K562 treated with DMSO at 1 percent for 12 hours (cell line): ENCODE measurements around the gene PGRMC1. TPM values are rescaled to one million over a fixed set of nuclear protein-coding genes. Genes with fewer than 3 reads are reported as not detected.

Experiments used
- total RNA-seq: library from RNA; unstranded; fragments of 300-600 nt; gene quantifications from 2 replicates; pipeline ENCODE4 v1.2.3, GENCODE V29; 2022; ENCODE audit not compliant: insufficient read depth

The PGRMC1 gene
- 69.5 and 116 TPM in 2 replicates for total RNA-seq

DNA sequence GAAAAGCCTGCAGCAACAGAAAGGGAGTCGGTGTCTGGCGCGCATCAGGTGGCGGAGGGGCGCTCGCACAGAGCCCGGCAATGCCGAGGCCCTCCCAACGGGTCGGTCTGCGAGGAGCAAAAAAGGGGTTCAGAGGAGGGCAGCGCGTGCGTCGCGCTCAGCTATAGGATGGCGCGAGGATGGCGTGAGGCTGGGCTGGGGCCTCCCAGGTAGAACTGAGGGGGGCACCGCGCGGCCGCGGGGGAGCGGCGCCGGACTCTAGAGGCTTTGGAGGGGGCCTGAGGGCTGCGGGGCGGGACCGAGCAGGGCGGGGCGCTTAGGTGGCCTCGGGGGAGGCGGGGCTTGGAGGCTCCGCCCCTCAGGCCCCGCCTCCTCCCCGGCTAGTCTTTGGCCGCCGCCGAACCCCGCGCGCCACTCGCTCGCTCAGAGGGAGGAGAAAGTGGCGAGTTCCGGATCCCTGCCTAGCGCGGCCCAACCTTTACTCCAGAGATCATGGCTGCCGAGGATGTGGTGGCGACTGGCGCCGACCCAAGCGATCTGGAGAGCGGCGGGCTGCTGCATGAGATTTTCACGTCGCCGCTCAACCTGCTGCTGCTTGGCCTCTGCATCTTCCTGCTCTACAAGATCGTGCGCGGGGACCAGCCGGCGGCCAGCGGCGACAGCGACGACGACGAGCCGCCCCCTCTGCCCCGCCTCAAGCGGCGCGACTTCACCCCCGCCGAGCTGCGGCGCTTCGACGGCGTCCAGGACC is at the start of gene PGRMC1:
PGRMC1 (plus strand) TSS at position 414 of the 751 bp plus-strand sequence; CDS start at position 493, 79 bp downstream.

Other genes with a start within 250 kb of the PGRMC1 start
- 1.2 TPM in 1 of 2 replicates, not detected in the other for gene CT47C1, start 163.3 kb upstream of the PGRMC1 start, total RNA-seq
- not detected in 2 replicates for gene KIAA1210, start 108.5 kb upstream of the PGRMC1 start, total RNA-seq
- gene SLC25A43, start 163.1 kb downstream of the PGRMC1 start, total RNA-seq = 5.1 and 12.4 TPM in 2 replicates
- gene SLC25A5, start 232.2 kb downstream of the PGRMC1 start, total RNA-seq = 1,037 and 1,149 TPM in 2 replicates